ENCODE results near the gene MTCH2.
A peak's percentile ranks its signal among the peaks of the same experiment; 100 is the strongest.
"Not testable (repeated sequence)": the region's sequence is repeated elsewhere in the genome, so short reads cannot be mapped to it uniquely, and the experiment has no call there.

The MTCH2 gene

GRCh38 chr11:47667135-47667534 is 24.8 kb upstream of the MTCH2 start:
- Histone ChIP-seq H3K4me1 (ENCODE audit: insufficient read depth, low read length) (no peaks in the 10 kb centered on the region), H3K27ac (ENCODE audit: low read depth, low read length) (no peak overlapping the region), H3K36me3 (ENCODE audit: insufficient read depth, low read length) (no peaks in the 10 kb centered on the region)

GRCh38 chr11:47664936-47665335 is 22.6 kb upstream of the MTCH2 start:
- H3K9ac ChIP-seq (ENCODE audit: low read length); H3K9me3 ChIP-seq (ENCODE audit: low read length); H3K36me3 ChIP-seq (ENCODE audit: insufficient read depth, low read length); H3K4me3 ChIP-seq (ENCODE audit: low read depth in 1 of 2, low read length in 2 of 2); H3K27ac ChIP-seq (ENCODE audit: low read depth, low read length); H3K27me3 ChIP-seq (ENCODE audit: control insufficient read depth in 1 of 2, insufficient read depth in 2 of 2, low read length in 2 of 2); H3K4me1 ChIP-seq (ENCODE audit: insufficient read depth, low read length): not testable (repeated sequence)

More at GRCh38 chr11:47667135-47667534, 24.8 kb upstream of the MTCH2 start:
- H3K9ac ChIP-seq (ENCODE audit: low read length): no peak overlapping the region
- no peaks in the 10 kb centered on the region for H3K9me3 ChIP-seq (ENCODE audit: low read length)
- no peak overlapping the region for H3K4me3 ChIP-seq (ENCODE audit: low read depth in 1 of 2, low read length in 2 of 2)
- no peaks in the 10 kb centered on the region for H3K27me3 ChIP-seq (ENCODE audit: control insufficient read depth in 1 of 2, insufficient read depth in 2 of 2, low read length in 2 of 2)

GRCh38 chr11:47661245-47661644 is 18.9 kb upstream of the MTCH2 start:
- Histone ChIP-seq H3K27me3 (ENCODE audit: control insufficient read depth in 1 of 2, insufficient read depth in 2 of 2, low read length in 2 of 2) (no peaks in the 10 kb centered on the region), H3K36me3 (ENCODE audit: insufficient read depth, low read length) (no peaks in the 10 kb centered on the region), H3K4me1 (ENCODE audit: insufficient read depth, low read length) (no peaks in the 10 kb centered on the region), H3K9ac (ENCODE audit: low read length) (no peak overlapping the region), H3K27ac (ENCODE audit: low read depth, low read length) (no peak overlapping the region), H3K9me3 (ENCODE audit: low read length) (no peaks in the 10 kb centered on the region), H3K4me3 (ENCODE audit: low read depth in 1 of 2, low read length in 2 of 2) (no peak overlapping the region)

- Histone ChIP-seq H3K4me3 (ENCODE audit: low read depth in 1 of 2, low read length in 2 of 2) (no peak overlapping the region), H3K4me1 (ENCODE audit: insufficient read depth, low read length) (no peaks in the 10 kb centered on the region), H3K9me3 (ENCODE audit: low read length) (no peaks in the 10 kb centered on the region), H3K27ac (ENCODE audit: low read depth, low read length) (no peak overlapping the region), H3K9ac (ENCODE audit: low read length) (no peak overlapping the region), H3K36me3 (ENCODE audit: insufficient read depth, low read length) (no peaks in the 10 kb centered on the region), H3K27me3 (ENCODE audit: control insufficient read depth in 1 of 2, insufficient read depth in 2 of 2, low read length in 2 of 2) (no peaks in the 10 kb centered on the region)
These were observed 16.9 kb upstream of the MTCH2 start for GRCh38 chr11:47659276-47659675.

- no peaks in the 10 kb centered on the region for H3K9me3 ChIP-seq (ENCODE audit: low read length)
- no peaks in the 10 kb centered on the region for H3K27me3 ChIP-seq (ENCODE audit: control insufficient read depth in 1 of 2, insufficient read depth in 2 of 2, low read length in 2 of 2)
- no peak overlapping the region for H3K27ac ChIP-seq (ENCODE audit: low read depth, low read length)
- H3K4me1 ChIP-seq (ENCODE audit: insufficient read depth, low read length): no peaks in the 10 kb centered on the region
- H3K4me3 ChIP-seq (ENCODE audit: low read depth in 1 of 2, low read length in 2 of 2): no peak overlapping the region
- no peaks in the 10 kb centered on the region for H3K36me3 ChIP-seq (ENCODE audit: insufficient read depth, low read length)
- H3K9ac ChIP-seq (ENCODE audit: low read length): no peak overlapping the region
These were observed 14.0 kb upstream of the MTCH2 start for GRCh38 chr11:47656260-47656885.

- Histone ChIP-seq H3K27ac (ENCODE audit: low read depth, low read length) (no peak overlapping the region), H3K4me1 (ENCODE audit: insufficient read depth, low read length) (no peaks in the 10 kb centered on the region), H3K36me3 (ENCODE audit: insufficient read depth, low read length) (no peaks in the 10 kb centered on the region), H3K9me3 (ENCODE audit: low read length) (no peaks in the 10 kb centered on the region), H3K9ac (ENCODE audit: low read length) (no peak overlapping the region), H3K4me3 (ENCODE audit: low read depth in 1 of 2, low read length in 2 of 2) (no peak overlapping the region), H3K27me3 (ENCODE audit: control insufficient read depth in 1 of 2, insufficient read depth in 2 of 2, low read length in 2 of 2) (no peaks in the 10 kb centered on the region)
These were observed 9.6 kb upstream of the MTCH2 start for GRCh38 chr11:47651818-47652469.

- Histone ChIP-seq H3K9ac (ENCODE audit: low read length) (no peak overlapping the region), H3K4me1 (ENCODE audit: insufficient read depth, low read length) (no peaks in the 10 kb centered on the region), H3K36me3 (ENCODE audit: insufficient read depth, low read length) (no peaks in the 10 kb centered on the region), H3K27ac (ENCODE audit: low read depth, low read length) (no peak overlapping the region), H3K27me3 (ENCODE audit: control insufficient read depth in 1 of 2, insufficient read depth in 2 of 2, low read length in 2 of 2) (no peaks in the 10 kb centered on the region), H3K9me3 (ENCODE audit: low read length) (no peaks in the 10 kb centered on the region), H3K4me3 (ENCODE audit: low read depth in 1 of 2, low read length in 2 of 2) (no peak overlapping the region)
These were observed 6.9 kb upstream of the MTCH2 start for GRCh38 chr11:47649276-47649675.

- H3K27ac ChIP-seq (ENCODE audit: low read depth, low read length): no peak overlapping the region
- H3K9ac ChIP-seq (ENCODE audit: low read length): no peak overlapping the region
- H3K36me3 ChIP-seq (ENCODE audit: insufficient read depth, low read length): no peaks in the 10 kb centered on the region
These were observed 3.7 kb upstream of the MTCH2 start for GRCh38 chr11:47646019-47646418.

GRCh38 chr11:47645500-47645899 is 3.1 kb upstream of the MTCH2 start:
- no peaks in the 10 kb centered on the region for H3K27me3 ChIP-seq (ENCODE audit: control insufficient read depth in 1 of 2, insufficient read depth in 2 of 2, low read length in 2 of 2)
- H3K9me3 ChIP-seq (ENCODE audit: low read length): no peaks in the 10 kb centered on the region
- H3K9ac ChIP-seq (ENCODE audit: low read length): no peak overlapping the region
- no peak overlapping the region for H3K27ac ChIP-seq (ENCODE audit: low read depth, low read length)
- no peaks in the 10 kb centered on the region for H3K36me3 ChIP-seq (ENCODE audit: insufficient read depth, low read length)
- H3K4me3 ChIP-seq (ENCODE audit: low read depth in 1 of 2, low read length in 2 of 2): no peak overlapping the region
- H3K4me1 ChIP-seq (ENCODE audit: insufficient read depth, low read length): peaks cover 11% of the 10 kb centered on the region

More at GRCh38 chr11:47646019-47646418, 3.7 kb upstream of the MTCH2 start:
- Histone ChIP-seq H3K9me3 (ENCODE audit: low read length) (no peaks in the 10 kb centered on the region), H3K27me3 (ENCODE audit: control insufficient read depth in 1 of 2, insufficient read depth in 2 of 2, low read length in 2 of 2) (no peaks in the 10 kb centered on the region), H3K4me3 (ENCODE audit: low read depth in 1 of 2, low read length in 2 of 2) (no peak overlapping the region), H3K4me1 (ENCODE audit: insufficient read depth, low read length) (peaks cover 9% of the 10 kb centered on the region)

GRCh38 chr11:47641600-47642098 is 710 bp downstream of the MTCH2 start:
- H3K27ac ChIP-seq (ENCODE audit: low read depth, low read length): peak overlapping the region; percentile 73
- H3K4me1 ChIP-seq (ENCODE audit: insufficient read depth, low read length): peaks cover 14% of the 10 kb centered on the region
- H3K9me3 ChIP-seq (ENCODE audit: low read length): no peaks in the 10 kb centered on the region
- H3K36me3 ChIP-seq (ENCODE audit: insufficient read depth, low read length): peaks cover 14% of the 10 kb centered on the region
- no peaks in the 10 kb centered on the region for H3K27me3 ChIP-seq (ENCODE audit: control insufficient read depth in 1 of 2, insufficient read depth in 2 of 2, low read length in 2 of 2)
- peak overlapping the region; percentile 63 to 89 for H3K4me3 ChIP-seq (ENCODE audit: low read depth in 1 of 2, low read length in 2 of 2)
- H3K9ac ChIP-seq (ENCODE audit: low read length): peak overlapping the region; percentile 75

GRCh38 chr11:47640506-47640905 is 1.9 kb downstream of the MTCH2 start:
- H3K4me1 ChIP-seq (ENCODE audit: insufficient read depth, low read length): peaks cover 14% of the 10 kb centered on the region
- H3K9ac ChIP-seq (ENCODE audit: low read length); H3K27me3 ChIP-seq (ENCODE audit: control insufficient read depth in 1 of 2, insufficient read depth in 2 of 2, low read length in 2 of 2); H3K9me3 ChIP-seq (ENCODE audit: low read length); H3K4me3 ChIP-seq (ENCODE audit: low read depth in 1 of 2, low read length in 2 of 2); H3K27ac ChIP-seq (ENCODE audit: low read depth, low read length): not testable (repeated sequence)
- peaks cover 18% of the 10 kb centered on the region for H3K36me3 ChIP-seq (ENCODE audit: insufficient read depth, low read length)

- not testable (repeated sequence) for H3K9ac ChIP-seq (ENCODE audit: low read length); H3K27me3 ChIP-seq (ENCODE audit: control insufficient read depth in 1 of 2, insufficient read depth in 2 of 2, low read length in 2 of 2); H3K4me3 ChIP-seq (ENCODE audit: low read depth in 1 of 2, low read length in 2 of 2); H3K27ac ChIP-seq (ENCODE audit: low read depth, low read length); H3K4me1 ChIP-seq (ENCODE audit: insufficient read depth, low read length); H3K9me3 ChIP-seq (ENCODE audit: low read length)
- peaks cover 37% of the 10 kb centered on the region for H3K36me3 ChIP-seq (ENCODE audit: insufficient read depth, low read length)
These were observed 6.0 kb downstream of the MTCH2 start for GRCh38 chr11:47636331-47636730.

All from muscle layer of colon (tissue), 2 donors.